Activated naive CD4-positive, alpha-beta T cell treated with anti-CD3 and anti-CD28 coated beads, Interleukin-2, amount 50 U/mL, for 16 hours (primary cell): ENCODE results near the gene TANC1.

Experiments
- DNase-seq: peaks from one replicate; pipeline ENCODE4 v3.0.0-alpha.2; 2020

Gene TANC1

GRCh38 chr2:159206736-159207380 is 238.4 kb downstream of the TANC1 start:
- no peak for DNase-seq

DNA sequence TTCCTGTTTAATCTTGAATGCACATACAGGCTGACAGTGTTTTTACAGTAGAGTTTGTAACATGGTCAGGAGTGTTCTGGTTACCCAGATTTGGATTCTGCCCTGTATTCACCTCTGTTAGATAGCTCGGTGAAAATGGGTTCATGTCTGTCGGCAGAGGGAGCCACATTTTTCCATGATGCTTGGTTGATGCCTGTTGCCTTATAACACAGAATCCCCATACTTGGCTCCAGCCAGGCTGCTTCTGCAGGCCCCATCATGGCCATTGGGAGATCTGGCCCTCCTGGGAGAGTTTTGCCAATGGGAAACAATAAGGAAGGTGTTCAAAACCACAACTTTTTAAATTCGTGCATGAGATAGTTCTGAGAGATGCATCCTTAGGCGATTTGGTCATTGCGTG is 240.0 kb downstream of the TANC1 start:
- DNase-seq: no peak

DNA sequence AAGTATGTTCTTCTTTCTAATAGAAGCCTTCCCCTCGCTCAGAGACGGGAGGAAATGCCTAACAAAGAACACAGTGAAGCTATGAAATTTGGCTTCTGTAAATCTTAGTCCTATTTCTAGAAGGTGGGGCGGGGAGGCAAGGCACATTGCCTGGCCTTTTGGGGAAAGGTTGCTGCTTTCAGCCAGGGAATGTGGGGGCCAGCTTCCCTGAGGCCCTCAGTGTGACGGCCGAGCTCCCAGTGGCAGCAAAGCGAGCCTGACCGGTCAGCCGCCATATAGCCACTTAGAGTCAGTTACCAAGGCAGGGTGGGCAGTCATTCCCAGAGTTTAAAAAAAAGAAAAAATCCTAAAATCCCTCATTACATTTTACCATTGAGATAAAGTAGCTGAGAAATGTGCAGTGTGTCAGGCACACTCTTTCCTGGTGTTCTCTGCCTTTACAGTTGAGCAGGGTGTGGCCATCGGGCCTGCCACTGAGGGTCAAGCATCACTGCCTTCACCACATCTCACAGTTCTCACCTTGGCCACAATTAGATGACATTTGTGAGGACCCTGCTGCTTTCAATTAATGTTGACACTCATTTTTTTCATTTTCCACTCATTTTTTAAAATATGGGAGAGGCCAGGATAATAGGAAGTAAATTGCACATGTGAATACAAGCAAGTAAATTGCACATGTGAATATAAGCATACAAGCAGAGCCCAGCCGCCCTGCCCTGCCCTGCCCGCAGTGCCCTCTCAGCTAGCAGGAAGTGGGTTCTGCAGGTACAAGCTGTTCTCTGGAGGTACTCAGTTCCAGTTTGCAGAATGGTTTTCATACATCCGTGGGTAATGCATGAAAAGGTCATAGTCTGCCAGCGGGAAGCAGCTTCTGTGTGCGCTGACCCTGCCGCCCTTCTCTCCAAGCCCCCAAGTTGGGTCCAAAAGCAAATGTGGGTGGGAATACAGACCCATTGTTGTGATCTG is 241.2 kb downstream of the TANC1 start:
- DNase-seq: no peak

- no peak for DNase-seq
Measured at GRCh38 chr2:159211447-159212396, 243.3 kb downstream of the TANC1 start.

- DNase-seq: no peak
Measured at GRCh38 chr2:159213296-159213695, 244.9 kb downstream of the TANC1 start.

DNA sequence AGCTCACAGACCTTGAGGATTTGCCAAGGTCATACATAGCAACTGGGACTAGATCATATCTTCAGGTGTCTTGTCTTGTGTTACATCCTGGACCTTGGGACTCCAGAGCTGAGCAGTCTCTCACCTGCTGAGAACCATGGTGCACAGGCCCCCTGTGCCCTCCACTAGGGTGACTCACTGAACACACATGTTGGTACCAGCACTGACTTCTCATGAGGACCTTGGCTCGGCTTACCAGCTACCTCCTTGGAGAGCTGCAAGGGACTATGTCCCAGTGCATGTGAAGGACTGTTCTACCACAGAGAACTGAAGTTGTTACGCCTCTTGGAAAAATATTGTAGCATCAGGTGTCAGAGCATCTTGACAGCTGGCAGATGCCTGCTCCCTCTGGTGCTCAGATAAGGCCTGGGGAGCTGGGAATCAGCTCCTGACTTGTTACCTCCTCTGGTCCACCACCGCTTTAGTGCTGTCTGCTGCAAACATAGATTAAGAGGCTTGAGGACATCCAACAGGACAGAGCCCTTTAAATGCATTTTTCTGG is 246.0 kb downstream of the TANC1 start:
- DNase-seq: no peak

GRCh38 chr2:159215116-159215515 is 246.7 kb downstream of the TANC1 start:
- no peak for DNase-seq

GRCh38 chr2:159217676-159218075 is 249.2 kb downstream of the TANC1 start:
- DNase-seq: no peak

DNA sequence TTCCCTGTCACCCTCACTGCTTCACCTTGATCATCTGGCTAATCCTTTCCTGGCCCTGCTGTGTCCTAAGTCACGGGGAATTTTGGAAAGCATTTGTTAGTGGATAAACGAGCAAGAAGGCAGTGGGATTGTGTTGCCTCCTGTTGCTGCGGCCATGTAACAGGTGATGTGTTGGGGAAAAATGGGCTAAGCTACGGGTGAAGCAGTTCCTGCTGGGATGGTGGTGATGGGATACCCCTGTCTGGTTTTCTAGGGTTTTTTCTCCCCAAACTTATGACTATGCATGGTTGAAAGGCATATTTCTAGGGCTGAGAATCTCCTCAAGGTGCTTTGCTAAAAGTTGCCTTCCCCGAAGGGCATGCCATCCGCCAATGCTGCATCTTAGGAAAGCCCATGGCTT is 249.9 kb downstream of the TANC1 start:
- DNase-seq: no peak

- no peak for DNase-seq
Measured at GRCh38 chr2:159219394-159219998, 251.1 kb downstream of the TANC1 start.

- no peak for DNase-seq
Measured at GRCh38 chr2:159224061-159224813, 255.8 kb downstream of the TANC1 start.

DNA sequence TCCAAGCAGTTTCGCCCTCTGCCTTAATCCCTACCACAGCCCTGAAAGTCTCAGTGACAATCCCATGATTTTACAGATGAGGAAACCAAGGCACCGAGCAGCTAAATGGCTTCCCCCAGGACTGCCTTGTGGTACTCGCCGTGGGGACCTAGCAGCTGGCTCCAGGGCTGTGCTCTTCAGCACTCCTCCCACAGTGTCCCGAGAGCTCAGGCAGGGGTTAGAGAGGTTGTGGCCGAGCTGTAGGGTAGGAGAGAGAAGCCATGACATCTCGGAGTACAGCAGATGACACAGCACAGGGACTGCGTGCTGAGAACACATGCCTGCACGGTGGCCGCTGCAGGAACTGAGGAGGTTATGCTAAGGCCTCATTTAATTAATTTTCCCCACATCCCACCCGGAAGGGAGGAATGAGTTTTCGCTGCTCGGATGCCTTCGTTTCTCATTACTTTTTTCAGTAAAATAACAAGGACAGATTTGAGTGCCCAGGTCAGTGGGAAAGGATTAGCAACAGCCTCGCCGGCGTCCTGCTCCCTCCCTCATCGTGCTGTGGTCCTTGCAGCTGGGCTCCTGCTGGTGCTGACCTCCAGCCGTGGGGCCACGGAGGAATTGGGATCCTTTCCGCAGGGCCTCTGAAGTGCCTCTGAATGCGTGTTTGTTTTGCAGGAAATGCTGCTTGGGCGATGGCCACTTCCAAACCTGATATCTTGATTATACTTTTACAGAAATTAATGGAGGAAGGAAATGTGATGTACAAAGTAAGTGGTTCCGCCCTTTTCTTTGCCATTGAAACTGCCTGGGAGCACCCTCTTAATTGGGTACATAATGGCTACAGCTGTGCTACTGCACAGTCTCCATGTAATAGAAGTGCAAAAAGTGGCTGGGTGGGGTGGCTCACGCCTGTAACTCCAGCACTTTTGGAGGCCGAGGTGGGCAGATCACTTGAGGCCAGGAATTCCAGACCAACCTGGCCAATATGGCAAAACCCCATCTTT is 256.9 kb downstream of the TANC1 start:
- DNase-seq: no peak

GRCh38 chr2:159226059-159226461 is 257.6 kb downstream of the TANC1 start:
- DNase-seq: no peak

DNA sequence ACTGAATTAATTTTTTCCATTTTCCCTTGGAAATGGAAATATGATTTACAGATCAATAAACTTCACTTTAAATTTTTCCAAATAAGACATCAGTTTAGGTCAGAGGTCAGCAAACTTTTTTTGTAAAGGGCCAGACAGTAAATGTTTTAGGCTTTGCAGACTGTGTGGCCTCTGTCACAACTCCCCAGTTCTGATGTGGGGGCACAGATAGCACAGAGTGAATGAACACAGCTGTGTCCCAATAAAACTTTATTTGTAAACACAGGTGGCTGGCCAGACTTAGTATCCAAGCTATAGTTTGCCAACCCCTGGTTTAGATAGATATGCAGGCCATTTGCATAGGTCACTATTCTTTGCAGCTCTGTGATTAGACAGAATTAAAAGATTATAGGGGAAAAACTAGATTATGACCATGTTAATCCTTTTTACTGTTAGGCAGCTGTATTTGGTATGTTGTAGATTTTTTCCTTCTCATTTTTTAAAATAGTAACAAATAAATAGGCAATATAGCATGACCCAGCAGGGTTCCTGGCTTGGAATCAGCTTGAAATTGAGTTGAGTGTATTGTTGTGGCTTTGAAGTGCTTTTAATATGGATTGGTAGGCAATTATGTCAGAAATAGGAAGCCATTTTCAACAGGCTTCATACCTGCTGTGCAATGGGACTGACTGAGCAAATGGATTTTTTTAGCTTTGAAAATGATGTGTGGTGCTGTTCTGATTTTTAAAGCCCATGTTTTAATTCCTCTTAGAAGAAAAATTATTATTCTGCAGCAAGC is 258.4 kb downstream of the TANC1 start:
- no peak for DNase-seq

DNA sequence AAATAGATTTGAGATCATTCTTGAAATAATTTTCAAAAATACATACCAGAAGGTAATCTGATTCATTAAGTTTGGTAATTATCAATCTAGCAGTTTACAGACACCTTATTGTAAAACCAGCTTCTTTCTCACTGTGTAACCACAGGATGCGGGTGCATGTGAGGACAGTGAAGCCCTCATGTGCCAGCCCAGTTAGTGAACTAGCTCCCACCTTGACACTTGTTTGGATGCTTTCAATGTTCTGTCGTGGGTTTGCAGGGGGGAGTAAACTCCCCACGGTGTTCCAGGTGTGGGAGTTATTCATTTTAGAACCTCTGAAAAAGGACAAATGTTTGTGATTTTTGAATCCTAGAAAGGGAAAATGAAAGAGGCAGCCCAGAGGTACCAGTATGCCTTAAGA is 259.0 kb downstream of the TANC1 start:
- no peak for DNase-seq

- no peak for DNase-seq
Measured at GRCh38 chr2:159228081-159228581, 259.7 kb downstream of the TANC1 start.

GRCh38 chr2:159229476-159230144 is 261.2 kb downstream of the TANC1 start:
- no peak for DNase-seq

GRCh38 chr2:159230145-159230877 is 261.9 kb downstream of the TANC1 start:
- no peak for DNase-seq
